Mesendoderm (in vitro differentiated cells): Measurements from ENCODE around the gene SH2D7.

Experiments
- DNase-seq: peaks from one replicate; pipeline ENCODE4 v3.0.0; 2013
- H2AK5ac ChIP-seq: 2 replicates; pipeline ENCODE4 v1.6.1; 2013; ENCODE audit warnings: low read length, inconsistent platforms
- H2BK120ac ChIP-seq: 2 replicates; pipeline ENCODE4 v1.6.1; 2013; ENCODE audit warnings: low read depth, mild to moderate bottlenecking, low read length, moderate library complexity, mixed read lengths
- H2BK15ac ChIP-seq: replicated peaks from 2 replicates; pipeline ENCODE4 v1.6.1; 2013; ENCODE audit warnings: low read depth, mild to moderate bottlenecking, moderate library complexity
- H2BK5ac ChIP-seq: 2 replicates; pipeline ENCODE4 v1.6.1; 2013; ENCODE audit warnings: low read length, inconsistent platforms
- H3K18ac ChIP-seq: 2 replicates; pipeline ENCODE4 v1.6.1; 2013; ENCODE audit warnings: mild to moderate bottlenecking, low read length, mixed read lengths
- H3K23ac ChIP-seq: one replicate; pipeline ENCODE4 v1.6.1; 2013; ENCODE audit warnings: low read length
- H3K27ac ChIP-seq: 2 replicates; pipeline ENCODE4 v1.5.1; 2013; ENCODE audit warnings: low read depth, mild to moderate bottlenecking, inconsistent platforms, low read length, moderate library complexity
- H3K27me3 ChIP-seq: 2 replicates; pipeline ENCODE4 v1.6.1; 2013; ENCODE audit warnings: low read length, control low read depth, mild to moderate bottlenecking, inconsistent platforms; ENCODE audit not compliant: insufficient read depth, poor library complexity
- H3K36me3 ChIP-seq: 2 replicates; pipeline ENCODE4 v1.6.1; 2013; ENCODE audit warnings: low read length, inconsistent platforms; ENCODE audit not compliant: control insufficient read depth, insufficient read depth
- H3K4ac ChIP-seq: one replicate; pipeline ENCODE4 v1.6.1; 2013; ENCODE audit warnings: low read depth, mild to moderate bottlenecking, low read length, moderate library complexity
- H3K4me1 ChIP-seq: 2 replicates; pipeline ENCODE4 v1.6.1; 2013; ENCODE audit warnings: low read depth, low read length, inconsistent platforms; ENCODE audit not compliant: control insufficient read depth
- H3K4me2 ChIP-seq: 2 replicates; pipeline ENCODE4 v1.6.1; 2013; ENCODE audit warnings: low read length
- H3K4me3 ChIP-seq: 2 replicates; pipeline ENCODE4 v1.5.1; 2013; ENCODE audit warnings: mild to moderate bottlenecking, low read length
- H3K56ac ChIP-seq: one replicate; pipeline ENCODE4 v1.6.1; 2013; ENCODE audit warnings: low read length
- H3K79me1 ChIP-seq: 2 replicates; pipeline ENCODE4 v1.6.1; 2013; ENCODE audit warnings: low read length, inconsistent platforms
- H3K79me2 ChIP-seq: 2 replicates; pipeline ENCODE4 v1.6.1; 2013; ENCODE audit warnings: mild to moderate bottlenecking, low read length; ENCODE audit not compliant: control insufficient read depth, insufficient read depth
- H3K9ac ChIP-seq: 2 replicates; pipeline ENCODE4 v1.6.1; 2013; ENCODE audit warnings: low read length, inconsistent platforms
- H4K5ac ChIP-seq: one replicate; pipeline ENCODE4 v1.6.1; 2013; ENCODE audit warnings: low read length
- H4K8ac ChIP-seq: one replicate; pipeline ENCODE4 v1.6.1; 2013; ENCODE audit warnings: low read depth, mild to moderate bottlenecking, control low read depth, low read length, moderate library complexity
- WGBS: extraction: QIAGEN DNeasy Blood & Tissue Kit; methylation state at CpG from one replicate; pipeline ENCODE4 v1.1.7; 2013; ENCODE audit warnings: low lambda C conversion rate, missing lambda C conversion rate; ENCODE audit not compliant: insufficient coverage; ENCODE audit errors: extremely low coverage; 5-methylcytosine and 5-hydroxymethylcytosine counted together

Gene SH2D7

DNA sequence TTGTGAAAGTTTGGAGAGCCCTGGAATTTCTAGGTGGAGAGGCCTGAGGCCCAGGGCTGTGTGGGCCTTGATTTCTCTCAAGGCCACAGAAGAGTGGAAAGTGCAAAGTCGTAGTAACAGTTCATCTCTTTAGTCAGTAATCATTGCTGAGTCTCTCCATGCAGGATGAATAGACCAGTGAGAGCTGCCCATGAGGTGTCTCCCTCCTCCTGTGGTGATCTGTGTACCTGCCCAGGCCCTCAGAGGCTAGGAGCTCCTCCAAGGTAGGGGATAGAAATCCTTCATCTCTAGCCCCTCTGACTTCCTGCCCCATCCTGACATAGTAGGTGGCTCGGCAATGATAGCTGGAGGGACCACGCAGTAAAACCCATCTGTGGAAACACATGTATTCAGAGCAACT lies 50.0 kb downstream of the SH2D7 start:
- H3K56ac ChIP-seq: no peak overlapping the region
- no peaks in the 10 kb centered on the region for H3K79me1 ChIP-seq
- H3K23ac ChIP-seq: no peak overlapping the region
- no peak overlapping the region for H4K8ac ChIP-seq
- no peak overlapping the region for H3K4me3 ChIP-seq
- H3K9ac ChIP-seq: no peak overlapping the region
- H3K79me2 ChIP-seq: no peaks in the 10 kb centered on the region
- H2BK15ac ChIP-seq: no peak overlapping the region
- H3K27me3 ChIP-seq: no peaks in the 10 kb centered on the region
- no peak overlapping the region for H3K4ac ChIP-seq
- H4K5ac ChIP-seq: no peak overlapping the region
- H3K4me2 ChIP-seq: no peak overlapping the region
- no peak overlapping the region for H3K18ac ChIP-seq
- no peak overlapping the region for H3K27ac ChIP-seq
- H2BK5ac ChIP-seq: no peak overlapping the region
- no peaks in the 10 kb centered on the region for H3K4me1 ChIP-seq
- no peak for DNase-seq
- H2AK5ac ChIP-seq: no peak overlapping the region
- WGBS: no CpG with 5 or more reads among the region's 3 CpGs
- no peak overlapping the region for H2BK120ac ChIP-seq
- H3K36me3 ChIP-seq: no peaks in the 10 kb centered on the region

- H3K27me3 ChIP-seq: no peaks in the 10 kb centered on the region
- no peak overlapping the region for H2BK15ac ChIP-seq
- no peak overlapping the region for H2BK5ac ChIP-seq
- H2AK5ac ChIP-seq: no peak overlapping the region
- H3K4ac ChIP-seq: no peak overlapping the region
- H3K27ac ChIP-seq: no peak overlapping the region
- no peak overlapping the region for H3K4me2 ChIP-seq
- H3K4me1 ChIP-seq: no peaks in the 10 kb centered on the region
- no peak overlapping the region for H3K56ac ChIP-seq
- H3K79me2 ChIP-seq: no peaks in the 10 kb centered on the region
- H3K36me3 ChIP-seq: no peaks in the 10 kb centered on the region
- no peak overlapping the region for H3K4me3 ChIP-seq
- no peak overlapping the region for H3K9ac ChIP-seq
- DNase-seq: peak; percentile 34
- H3K18ac ChIP-seq: no peak overlapping the region
- H3K23ac ChIP-seq: no peak overlapping the region
- no peaks in the 10 kb centered on the region for H3K79me1 ChIP-seq
- no peak overlapping the region for H4K8ac ChIP-seq
- H2BK120ac ChIP-seq: no peak overlapping the region
- no peak overlapping the region for H4K5ac ChIP-seq
- WGBS: no CpG with 5 or more reads among the region's 4 CpGs
Measured at GRCh38 chr15:78146425-78147154, 54.2 kb downstream of the SH2D7 start.

GRCh38 chr15:78147566-78147965 lies 55.2 kb downstream of the SH2D7 start:
- no peak for DNase-seq
- Histone ChIP-seq H3K4me3 (no peak overlapping the region), H2AK5ac (no peak overlapping the region), H2BK120ac (no peak overlapping the region), H3K18ac (no peak overlapping the region), H3K4ac (no peak overlapping the region), H3K4me1 (no peaks in the 10 kb centered on the region), H3K23ac (no peak overlapping the region), H4K8ac (no peak overlapping the region), H3K27ac (no peak overlapping the region), H3K4me2 (no peak overlapping the region), H2BK15ac (no peak overlapping the region), H4K5ac (no peak overlapping the region), H3K79me1 (no peaks in the 10 kb centered on the region), H3K36me3 (no peaks in the 10 kb centered on the region), H3K27me3 (no peaks in the 10 kb centered on the region), H2BK5ac (no peak overlapping the region), H3K56ac (no peak overlapping the region), H3K9ac (no peak overlapping the region), H3K79me2 (no peaks in the 10 kb centered on the region)
- WGBS: no CpG with 5 or more reads among the region's 6 CpGs

DNA sequence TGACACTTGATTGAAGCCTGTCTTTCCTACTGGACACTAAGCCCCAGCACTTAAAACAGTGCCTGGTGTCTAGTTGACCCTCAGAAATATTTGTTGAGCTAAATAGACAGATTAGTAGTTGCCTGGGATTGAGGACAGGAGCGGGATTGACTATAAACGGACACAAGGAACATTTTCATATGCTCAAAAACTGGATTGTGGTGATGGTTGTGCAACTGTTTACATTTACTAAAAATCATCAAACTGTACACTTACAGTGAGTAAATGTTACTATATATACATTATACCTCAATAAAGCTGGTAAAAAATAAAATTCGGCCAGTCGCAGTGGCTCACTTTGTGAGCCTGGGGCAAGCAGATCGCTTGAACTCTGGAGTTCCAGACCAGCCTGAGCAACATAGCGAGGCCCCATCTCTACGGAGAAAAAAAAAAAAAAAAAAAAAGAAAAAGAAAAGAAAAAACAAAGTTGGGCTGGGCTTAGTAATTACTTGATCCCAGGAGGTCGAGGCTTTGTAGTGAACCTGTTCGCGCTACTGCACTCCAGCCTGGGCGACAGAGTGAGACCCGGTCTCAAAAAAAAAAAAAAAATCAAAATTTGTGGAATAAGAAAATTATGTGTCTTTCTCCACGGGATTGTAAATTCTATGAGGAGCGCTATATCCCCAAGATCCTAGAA lies 56.2 kb downstream of the SH2D7 start:
- Histone ChIP-seq H2BK120ac (no peak overlapping the region), H3K56ac (peak overlapping the region; percentile 44), H3K4ac (no peak overlapping the region), H3K4me1 (no peaks in the 10 kb centered on the region), H3K18ac (no peak overlapping the region), H3K9ac (peak overlapping the region; percentile 57), H4K5ac (no peak overlapping the region), H3K23ac (no peak overlapping the region), H2AK5ac (no peak overlapping the region), H3K36me3 (no peaks in the 10 kb centered on the region), H4K8ac (no peak overlapping the region), H2BK5ac (no peak overlapping the region), H3K79me1 (no peaks in the 10 kb centered on the region), H3K4me3 (peak overlapping the region; percentile 39), H3K4me2 (peak overlapping the region; percentile 41), H2BK15ac (no peak overlapping the region), H3K79me2 (no peaks in the 10 kb centered on the region), H3K27me3 (no peaks in the 10 kb centered on the region), H3K27ac (no peak overlapping the region)
- no peak for DNase-seq
- no CpG with 5 or more reads among the region's 14 CpGs for WGBS

- no peaks in the 10 kb centered on the region for H3K79me1 ChIP-seq
- no peak within 1 kb of the TSS for H3K23ac ChIP-seq
- WGBS: no CpG with 5 or more reads among the region's 79 CpGs
- no peak within 1 kb of the TSS for H3K18ac ChIP-seq
- H3K4me1 ChIP-seq: no peaks in the 10 kb centered on the region
- H3K9ac ChIP-seq: peak within 1 kb of the TSS; percentile 80
- DNase-seq: peak; percentile 96
- H3K79me2 ChIP-seq: no peaks in the 10 kb centered on the region
- H4K5ac ChIP-seq: no peak within 1 kb of the TSS
- H3K36me3 ChIP-seq: no peaks in the 10 kb centered on the region
- peak within 1 kb of the TSS; percentile 56 for H3K4me3 ChIP-seq
- H4K8ac ChIP-seq: no peak within 1 kb of the TSS
- no peak within 1 kb of the TSS for H2BK15ac ChIP-seq
- H3K27ac ChIP-seq: no peak within 1 kb of the TSS
- no peak within 1 kb of the TSS for H2AK5ac ChIP-seq
- H2BK5ac ChIP-seq: no peak within 1 kb of the TSS
- no peaks in the 10 kb centered on the region for H3K27me3 ChIP-seq
- H3K4me2 ChIP-seq: peak within 1 kb of the TSS; percentile 84
- H3K4ac ChIP-seq: no peak within 1 kb of the TSS
- peak within 1 kb of the TSS; percentile 95 for H3K56ac ChIP-seq
- H2BK120ac ChIP-seq: no peak within 1 kb of the TSS
Measured at GRCh38 chr15:78149068-78149804, 56.9 kb downstream of the SH2D7 start, which contains the start of gene IDH3A. Gene IDH3A (plus strand): TSS chr15:78149362. CDS start chr15:78149404, 42 bp downstream.
